ENCODE results near the gene SEC63.

DNA sequence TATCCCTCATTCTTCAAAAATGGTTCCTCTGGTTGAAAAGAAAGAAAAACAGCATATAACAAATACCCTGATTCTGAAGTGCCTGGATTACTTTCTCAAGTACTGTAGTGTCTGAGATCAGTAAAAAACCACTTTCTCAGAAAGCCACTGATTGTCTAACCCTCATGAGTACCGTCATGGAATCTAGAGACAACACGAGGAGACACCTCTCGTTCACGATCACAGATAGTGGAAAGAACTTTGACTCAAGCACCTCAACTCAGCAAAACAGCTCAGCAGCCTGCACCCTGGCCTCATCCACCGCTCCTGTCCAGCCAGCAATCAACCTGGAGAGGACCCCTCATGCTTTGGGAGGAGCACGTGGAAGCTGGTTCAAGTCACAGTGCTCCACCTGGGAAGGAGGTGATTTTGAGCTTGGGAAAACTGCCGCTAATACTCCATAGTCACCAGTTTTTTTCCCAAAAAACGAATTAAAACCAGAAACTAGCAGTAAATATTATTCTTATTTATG, 134.9 kb downstream of the SEC63 start:
- TF ChIP-seq FOXK2 (IDR thresholded peaks at IDR 0.05): no peak
- no peak for TF ChIP-seq NFRKB (IDR thresholded peaks at IDR 0.05)
- TF ChIP-seq FOXA1 (IDR thresholded peaks at IDR 0.05): no peak
